ENCODE data around the gene CNST.

CNST gene

GRCh38 chr1:246695136-246695535 is 128.9 kb downstream of the CNST start:
- no peak overlapping the region for H3K4me2 ChIP-seq (ENCODE audit: low read depth, low read length, poor library complexity, severe bottlenecking)
- H4K20me1 ChIP-seq (ENCODE audit: insufficient read depth, low read length, poor library complexity, severe bottlenecking), result no peaks in the 10 kb centered on the region
- H3K79me2 ChIP-seq (ENCODE audit: insufficient read depth, low read length), result no peaks in the 10 kb centered on the region
- H3K9me2 ChIP-seq (replicated peaks; ENCODE audit: low read depth, low read length), result no peaks in the 10 kb centered on the region
- H3K36me3 ChIP-seq (ENCODE audit: insufficient read depth, low read length), result no peaks in the 10 kb centered on the region
- H2AFZ ChIP-seq (ENCODE audit: low read length), result no peak overlapping the region
- H3K4me1 ChIP-seq (ENCODE audit: insufficient read depth, low read length, poor library complexity, severe bottlenecking), result peaks cover 7% of the 10 kb centered on the region
- no peak overlapping the region for H3K9ac ChIP-seq (ENCODE audit: low read depth, low read length, poor library complexity, severe bottlenecking)
- TF ChIP-seq CTCF (conservative IDR thresholded peaks at IDR 0.05; ENCODE audit: low read length), result no peak
- TF ChIP-seq EZH2phosphoT487 (IDR thresholded peaks at IDR 0.05; ENCODE audit: borderline replicate concordance), result no peak
- no peaks in the 10 kb centered on the region for H3F3A ChIP-seq (ENCODE audit: low read depth)
- no peaks in the 10 kb centered on the region for H3K27me3 ChIP-seq (ENCODE audit: insufficient read depth, low read length, poor library complexity, severe bottlenecking)
- H3K4me3 ChIP-seq (ENCODE audit: low read length, poor library complexity, severe bottlenecking), result no peak overlapping the region
- no peaks in the 10 kb centered on the region for H3K9me3 ChIP-seq (ENCODE audit: insufficient read depth, low read depth, low read length)

GRCh38 chr1:246695666-246696065 is 129.4 kb downstream of the CNST start:
- no peak overlapping the region for H3K4me2 ChIP-seq (ENCODE audit: low read depth, low read length, poor library complexity, severe bottlenecking)
- H3K4me3 ChIP-seq (ENCODE audit: low read length, poor library complexity, severe bottlenecking), result no peak overlapping the region
- TF ChIP-seq EZH2phosphoT487 (IDR thresholded peaks at IDR 0.05; ENCODE audit: borderline replicate concordance) (no peak), CTCF (conservative IDR thresholded peaks at IDR 0.05; ENCODE audit: low read length) (no peak)
- H3K4me1 ChIP-seq (ENCODE audit: insufficient read depth, low read length, poor library complexity, severe bottlenecking), result peaks cover 7% of the 10 kb centered on the region
- no peaks in the 10 kb centered on the region for H4K20me1 ChIP-seq (ENCODE audit: insufficient read depth, low read length, poor library complexity, severe bottlenecking)
- H3K79me2 ChIP-seq (ENCODE audit: insufficient read depth, low read length), result no peaks in the 10 kb centered on the region
- no peaks in the 10 kb centered on the region for H3F3A ChIP-seq (ENCODE audit: low read depth)
- no peaks in the 10 kb centered on the region for H3K9me2 ChIP-seq (replicated peaks; ENCODE audit: low read depth, low read length)
- no peaks in the 10 kb centered on the region for H3K27me3 ChIP-seq (ENCODE audit: insufficient read depth, low read length, poor library complexity, severe bottlenecking)
- no peak overlapping the region for H2AFZ ChIP-seq (ENCODE audit: low read length)
- no peaks in the 10 kb centered on the region for H3K9me3 ChIP-seq (ENCODE audit: insufficient read depth, low read depth, low read length)
- no peaks in the 10 kb centered on the region for H3K36me3 ChIP-seq (ENCODE audit: insufficient read depth, low read length)
- H3K9ac ChIP-seq (ENCODE audit: low read depth, low read length, poor library complexity, severe bottlenecking), result no peak overlapping the region

GRCh38 chr1:246698466-246699094 is 132.3 kb downstream of the CNST start:
- TF ChIP-seq CTCF (conservative IDR thresholded peaks at IDR 0.05; ENCODE audit: low read length) (no peak), EZH2phosphoT487 (IDR thresholded peaks at IDR 0.05; ENCODE audit: borderline replicate concordance) (no peak)
- peak overlapping the region; percentile 58 for H3K4me3 ChIP-seq (ENCODE audit: low read length, poor library complexity, severe bottlenecking)
- H3K79me2 ChIP-seq (ENCODE audit: insufficient read depth, low read length), result no peaks in the 10 kb centered on the region
- no peaks in the 10 kb centered on the region for H3K9me3 ChIP-seq (ENCODE audit: insufficient read depth, low read depth, low read length)
- H3K4me1 ChIP-seq (ENCODE audit: insufficient read depth, low read length, poor library complexity, severe bottlenecking), result peaks cover 7% of the 10 kb centered on the region
- no peaks in the 10 kb centered on the region for H3K36me3 ChIP-seq (ENCODE audit: insufficient read depth, low read length)
- no peaks in the 10 kb centered on the region for H4K20me1 ChIP-seq (ENCODE audit: insufficient read depth, low read length, poor library complexity, severe bottlenecking)
- H3K27me3 ChIP-seq (ENCODE audit: insufficient read depth, low read length, poor library complexity, severe bottlenecking), result no peaks in the 10 kb centered on the region
- H3F3A ChIP-seq (ENCODE audit: low read depth), result no peaks in the 10 kb centered on the region
- H3K9me2 ChIP-seq (replicated peaks; ENCODE audit: low read depth, low read length), result no peaks in the 10 kb centered on the region
- H3K4me2 ChIP-seq (ENCODE audit: low read depth, low read length, poor library complexity, severe bottlenecking), result peak overlapping the region; percentile 69
- H2AFZ ChIP-seq (ENCODE audit: low read length), result peak overlapping the region; percentile 54
- peak overlapping the region; percentile 78 for H3K9ac ChIP-seq (ENCODE audit: low read depth, low read length, poor library complexity, severe bottlenecking)

Data from Loucy (cell line).